T-cell (primary cell): ENCODE data around the gene OR1J2. TPM values are rescaled to one million over a fixed set of nuclear protein-coding genes. Genes with fewer than 3 reads are reported as not detected.

ENCODE experiments used
- total RNA-seq, 35 experiments: library from RNA in 6 of 35; stranded (reverse) in 6 of 35; fragments of 120-200 nt in 1 of 35; gene quantifications; one replicate each; pipeline versions ENCODE4 v1.2.1 to v1.2.4 and lab custom pipeline; 2013 to 2026

The OR1J2 gene
- total RNA-seq, 5 donors from 2014 or later (not counting 1 experiment from before 2014, with no cell fraction given) = not detected

Other genes with a start within 250 kb of the OR1J2 start
- 10 to 100 TPM; 15.8 to 19.9 (median 17.5) TPM for gene RBM18, start 246.0 kb upstream of the OR1J2 start, total RNA-seq
- 10 to 100 TPM; 27.7 to 34.1 (median 29.1) TPM for gene MRRF, start 245.9 kb upstream of the OR1J2 start, total RNA-seq
- 1 to 10 TPM in 1 of 5 donors, under 1 TPM in 4; 0.44 to 2.0 (median 0.86) TPM for gene PTGS1, start 139.8 kb upstream of the OR1J2 start, total RNA-seq
- gene OR1J1, start 32.9 kb upstream of the OR1J2 start, total RNA-seq = not detected
- gene OR1J4, start 8.3 kb downstream of the OR1J2 start, total RNA-seq = not detected
- not detected for gene OR1N1, start 16.5 kb downstream of the OR1J2 start, total RNA-seq
- not detected for gene OR1N2, start 42.3 kb downstream of the OR1J2 start, total RNA-seq
- under 1 TPM in 1 of 5 donors, not detected in 4; 0.35 TPM for gene OR1L8, start 72.6 kb downstream of the OR1J2 start, total RNA-seq
- not detected for gene OR1Q1, start 103.9 kb downstream of the OR1J2 start, total RNA-seq
- not detected for gene OR1B1, start 146.8 kb downstream of the OR1J2 start, total RNA-seq
- gene OR1L1, start 150.9 kb downstream of the OR1J2 start, total RNA-seq = not detected
- not detected for gene OR1L3, start 164.3 kb downstream of the OR1J2 start, total RNA-seq
- gene OR1L4, start 213.2 kb downstream of the OR1J2 start, total RNA-seq = not detected
- not detected for gene OR1L6, start 231.5 kb downstream of the OR1J2 start, total RNA-seq